C4-2B (cell line): Measurements from ENCODE around the gene FDX1.

Experiments used
- ZFX ChIP-seq: fragments of 450-650 bp; IDR thresholded peaks from 2 replicates; pipeline ENCODE4 v1.6.1; 2017
- TF ChIP-seq, protein P1 (sequence below): fragments of 450-650 bp; conservative IDR thresholded peaks from 2 replicates; pipeline ENCODE4 v1.5.1; 2017; ENCODE audit warnings: mild to moderate bottlenecking

DNA sequence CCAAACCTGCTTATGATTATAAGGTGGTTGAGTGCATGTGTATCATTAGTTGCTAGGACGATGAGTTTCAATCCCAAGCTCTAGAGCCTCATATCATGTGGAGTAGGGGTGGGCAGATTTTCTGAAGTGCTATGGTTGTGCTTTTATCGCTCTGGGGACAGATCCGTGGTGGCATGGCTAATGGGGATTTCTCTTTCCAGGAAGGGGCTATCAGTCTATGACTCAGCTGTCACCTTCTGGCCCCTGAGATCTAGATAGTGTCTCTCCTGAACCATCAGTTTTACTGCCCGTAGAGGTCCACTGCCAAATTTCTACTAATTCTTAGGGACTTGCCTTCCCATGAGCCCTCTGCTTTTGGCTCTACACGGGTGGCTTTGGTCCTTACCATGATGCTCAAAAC is 51.8 kb downstream of the FDX1 start:
- TF ChIP-seq, protein P1, sequence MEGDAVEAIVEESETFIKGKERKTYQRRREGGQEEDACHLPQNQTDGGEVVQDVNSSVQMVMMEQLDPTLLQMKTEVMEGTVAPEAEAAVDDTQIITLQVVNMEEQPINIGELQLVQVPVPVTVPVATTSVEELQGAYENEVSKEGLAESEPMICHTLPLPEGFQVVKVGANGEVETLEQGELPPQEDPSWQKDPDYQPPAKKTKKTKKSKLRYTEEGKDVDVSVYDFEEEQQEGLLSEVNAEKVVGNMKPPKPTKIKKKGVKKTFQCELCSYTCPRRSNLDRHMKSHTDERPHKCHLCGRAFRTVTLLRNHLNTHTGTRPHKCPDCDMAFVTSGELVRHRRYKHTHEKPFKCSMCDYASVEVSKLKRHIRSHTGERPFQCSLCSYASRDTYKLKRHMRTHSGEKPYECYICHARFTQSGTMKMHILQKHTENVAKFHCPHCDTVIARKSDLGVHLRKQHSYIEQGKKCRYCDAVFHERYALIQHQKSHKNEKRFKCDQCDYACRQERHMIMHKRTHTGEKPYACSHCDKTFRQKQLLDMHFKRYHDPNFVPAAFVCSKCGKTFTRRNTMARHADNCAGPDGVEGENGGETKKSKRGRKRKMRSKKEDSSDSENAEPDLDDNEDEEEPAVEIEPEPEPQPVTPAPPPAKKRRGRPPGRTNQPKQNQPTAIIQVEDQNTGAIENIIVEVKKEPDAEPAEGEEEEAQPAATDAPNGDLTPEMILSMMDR = no peak
- no peak for TF ChIP-seq ZFX
